IMR-90 (cell line): ENCODE results near the gene PPP1R14C. TPM values are rescaled to one million over a fixed set of nuclear protein-coding genes. Genes with fewer than 3 reads are reported as not detected.

Experiments used
- ATAC-seq: fragments of 200-7000 bp; cut with Tn5 transposase; 2 replicates; pipeline ENCODE4 v1.9.1; 2020; ENCODE audit warnings: low read depth, mild to moderate bottlenecking, moderate library complexity
- BruUV-seq: library from RNA; stranded (reverse); fragments of 400-500 nt; replicated peaks from 2 replicates; lab custom pipeline; 2021; lab: Mats Ljungman, UMichigan
- CTCF ChIA-PET: fragments of 300-600 bp; formaldehyde crosslinking; extraction: SDS; loops from one replicate; lab custom pipeline; 2021; ENCODE audit warnings: antibody characterized with exemption; lab: Yijun Ruan, JAX
- POLR2A ChIA-PET: fragments of 300-600 bp; sonication (Branson Sonifier 250); formaldehyde crosslinking; loops from one replicate; lab custom pipeline; 2022; ENCODE audit warnings: antibody characterized with exemption; ENCODE audit not compliant: unreplicated experiment; lab: Charles Lee
- DNase-seq: peaks from one replicate; pipeline ENCODE4 v3.0.0; 2013
- H2AFZ ChIP-seq: replicated peaks from 2 replicates; pipeline ENCODE3; 2013; ENCODE audit warnings: low read length, mild to moderate bottlenecking; ENCODE audit not compliant: poor library complexity
- H2AK5ac ChIP-seq: 2 replicates; pipeline ENCODE4 v1.6.1; 2013; ENCODE audit warnings: low read depth, low read length, inconsistent platforms
- H2AK9ac ChIP-seq: replicated peaks from 2 replicates; pipeline ENCODE3; 2013; ENCODE audit warnings: mild to moderate bottlenecking, low read depth, low read length, moderate library complexity; ENCODE audit not compliant: poor library complexity
- H2BK120ac ChIP-seq: 2 replicates; pipeline ENCODE4 v1.6.1; 2013; ENCODE audit warnings: low read depth, low read length, inconsistent platforms
- H2BK15ac ChIP-seq: 3 replicates; pipeline ENCODE4 v1.6.1; 2013; ENCODE audit warnings: low read depth, low read length, inconsistent platforms
- H2BK20ac ChIP-seq: 2 replicates; pipeline ENCODE4 v1.6.1; 2013; ENCODE audit warnings: low read depth, mild to moderate bottlenecking, inconsistent platforms, low read length, moderate library complexity
- H2BK5ac ChIP-seq: 2 replicates; pipeline ENCODE4 v1.6.1; 2013; ENCODE audit warnings: mild to moderate bottlenecking, low read depth, low read length, inconsistent platforms; ENCODE audit not compliant: poor library complexity, severe bottlenecking
- H3K14ac ChIP-seq: replicated peaks from 2 replicates; pipeline ENCODE4 v1.6.1; 2013; ENCODE audit warnings: low read depth, low read length, inconsistent platforms
- H3K18ac ChIP-seq: 2 replicates; pipeline ENCODE4 v1.6.1; 2013; ENCODE audit warnings: low read depth, low read length, control low read depth
- H3K23ac ChIP-seq: 2 replicates; pipeline ENCODE4 v1.6.1; 2013; ENCODE audit warnings: low read depth, low read length, inconsistent platforms
- H3K27ac ChIP-seq: 2 replicates; pipeline ENCODE4 v1.5.1; 2013; ENCODE audit warnings: mild to moderate bottlenecking, control low read depth, low read length; ENCODE audit not compliant: insufficient read depth
- H3K27me3 ChIP-seq: 2 replicates; pipeline ENCODE4 v1.6.1; 2013; ENCODE audit warnings: low read length; ENCODE audit not compliant: control insufficient read depth, insufficient read depth
- H3K36me3 ChIP-seq: 2 replicates; pipeline ENCODE4 v1.6.1; 2013; ENCODE audit warnings: low read length, mixed read lengths; ENCODE audit not compliant: control insufficient read depth, insufficient read depth
- H3K4ac ChIP-seq: 2 replicates; pipeline ENCODE4 v1.6.1; 2013; ENCODE audit warnings: low read depth, low read length, inconsistent platforms
- H3K4me1 ChIP-seq: 2 replicates; pipeline ENCODE4 v1.6.1; 2013; ENCODE audit warnings: low read length, mixed read lengths; ENCODE audit not compliant: control insufficient read depth, insufficient read depth
- H3K4me2 ChIP-seq: 2 replicates; pipeline ENCODE4 v1.6.1; 2013; ENCODE audit warnings: low read depth, mild to moderate bottlenecking, control low read depth, low read length, moderate library complexity
- H3K4me3 ChIP-seq: 2 replicates; pipeline ENCODE4 v1.5.1; 2013; ENCODE audit warnings: low read depth, mild to moderate bottlenecking, control low read depth, low read length, moderate library complexity; ENCODE audit not compliant: insufficient read depth
- H3K56ac ChIP-seq: 2 replicates; pipeline ENCODE4 v1.6.1; 2013; ENCODE audit warnings: low read length, inconsistent platforms; ENCODE audit not compliant: insufficient read depth; ENCODE audit errors: extremely low read depth
- H3K79me1 ChIP-seq, 2 experiments: 2 replicates each; pipeline ENCODE4 v1.6.1; 2013; ENCODE audit warnings: low read length in 2 of 2, inconsistent platforms in 1 of 2, low read depth in 1 of 2
- H3K9ac ChIP-seq: 2 replicates; pipeline ENCODE4 v1.6.1; 2013; ENCODE audit warnings: low read depth, low read length, control low read depth
- H3K9me1 ChIP-seq: 2 replicates; pipeline ENCODE4 v1.6.1; 2013; ENCODE audit warnings: low read length, inconsistent platforms; ENCODE audit not compliant: insufficient read depth
- H3K9me3 ChIP-seq: 2 replicates; pipeline ENCODE4 v1.6.1; 2013; ENCODE audit warnings: low read length; ENCODE audit not compliant: control insufficient read depth, insufficient read depth
- H4K20me1 ChIP-seq: 2 replicates; pipeline ENCODE4 v1.6.1; 2013; ENCODE audit warnings: low read length, inconsistent platforms; ENCODE audit not compliant: insufficient read depth
- H4K5ac ChIP-seq: 2 replicates; pipeline ENCODE4 v1.6.1; 2013; ENCODE audit warnings: mild to moderate bottlenecking, low read depth, low read length, control low read depth
- H4K8ac ChIP-seq, 2 experiments: 2 replicates each; pipeline ENCODE4 v1.6.1; 2013; ENCODE audit warnings: low read depth in 2 of 2, low read length in 2 of 2, control low read depth in 1 of 2, inconsistent platforms in 1 of 2
- H4K91ac ChIP-seq: 2 replicates; pipeline ENCODE4 v1.6.1; 2013; ENCODE audit warnings: low read depth, low read length, inconsistent platforms; ENCODE audit not compliant: insufficient read depth
- BHLHE40 ChIP-seq: fragments of 150-350 bp; IDR thresholded peaks from 2 replicates; pipeline ENCODE4 v1.6.1; 2016; ENCODE audit warnings: mild to moderate bottlenecking, low read depth, low read length
- CEBPB ChIP-seq: IDR thresholded peaks from 2 replicates; pipeline ENCODE4 v1.6.1; 2012; ENCODE audit warnings: low read depth, low read length, improper control_type of control experiment
- CHD1 ChIP-seq: IDR thresholded peaks from 2 replicates; pipeline ENCODE4 v1.6.1; 2012; ENCODE audit warnings: low read depth, low read length, improper control_type of control experiment
- FOS ChIP-seq: fragments of 150-350 bp; IDR thresholded peaks from 2 replicates; pipeline ENCODE4 v1.6.1; 2016; ENCODE audit warnings: low read depth, low read length
- MAFK ChIP-seq: IDR thresholded peaks from 2 replicates; pipeline ENCODE4 v1.6.1; 2012; ENCODE audit warnings: low read depth, low read length, improper control_type of control experiment
- MAZ ChIP-seq: IDR thresholded peaks from 2 replicates; pipeline ENCODE4 v1.6.1; 2012; ENCODE audit warnings: low read depth, mild to moderate bottlenecking, low read length, improper control_type of control experiment, moderate library complexity, borderline replicate concordance
- MXI1 ChIP-seq: IDR thresholded peaks from 2 replicates; pipeline ENCODE4 v1.6.1; 2012; ENCODE audit warnings: low read depth, mild to moderate bottlenecking, low read length, moderate library complexity, borderline replicate concordance
- NFE2L2 ChIP-seq: fragments of 150-350 bp; IDR thresholded peaks from 2 replicates; pipeline ENCODE4 v1.6.1; 2016; ENCODE audit warnings: low read depth, mild to moderate bottlenecking, low read length
- POLR2A ChIP-seq: IDR thresholded peaks from 2 replicates; pipeline ENCODE4 v1.6.1; 2012; ENCODE audit warnings: mild to moderate bottlenecking, low read depth, low read length
- RAD21 ChIP-seq: IDR thresholded peaks from 2 replicates; pipeline ENCODE4 v1.6.1; 2012; ENCODE audit warnings: low read length, improper control_type of control experiment
- RCOR1 ChIP-seq: IDR thresholded peaks from 2 replicates; pipeline ENCODE4 v1.6.1; 2012; ENCODE audit warnings: mild to moderate bottlenecking, low read length, improper control_type of control experiment; ENCODE audit not compliant: insufficient replicate concordance
- RFX5 ChIP-seq: IDR thresholded peaks from 2 replicates; pipeline ENCODE4 v1.8.0; 2012; ENCODE audit warnings: low read depth, mild to moderate bottlenecking, low read length, moderate library complexity
- SMC3 ChIP-seq: fragments of 150-350 bp; IDR thresholded peaks from 2 replicates; pipeline ENCODE4 v1.6.1; 2016; ENCODE audit warnings: low read depth, mild to moderate bottlenecking, antibody characterized with exemption, low read length, moderate library complexity
- WGBS, 2 experiments: methylation state at CpG; one replicate each; pipeline versions ENCODE4 v1.1.5 to v1.1.7; 2013; ENCODE audit warnings: missing lambda C conversion rate in 2 of 2; ENCODE audit not compliant: insufficient read length in 1 of 2; ENCODE audit errors: extremely low coverage in 2 of 2; 5-methylcytosine and 5-hydroxymethylcytosine counted together
- dilution Hi-C: fragments of 300-500 bp; cut with HindIII; formaldehyde crosslinking; loops from one replicate; pipeline ENCODE4 v1.14.3; 2018; ENCODE audit warnings: low sequenced_read_pairs; ENCODE audit not compliant: unreplicated experiment
- in situ Hi-C: fragments of 300-500 bp; cut with MboI; formaldehyde crosslinking; loops from 3 replicates; pipeline ENCODE4 v1.14.3; 2019; ENCODE audit warnings: low sequenced_read_pairs, inconsistent platforms, mixed read lengths
- intact Hi-C: fragments of 100-400 bp; cut with micrococcal nuclease; formaldehyde crosslinking; loops from 2 replicates; pipeline ENCODE4 v1.10.0; 2022
- polyA plus RNA-seq, 3 experiments: library from polyadenylated mRNA; depleted of rRNA; stranded (reverse); fragments of >200 nt; gene quantifications; 2 replicates each; pipeline ENCODE4 v1.2.3, GENCODE V29; 2012; ENCODE audit warnings: low replicate concordance in 1 of 3
- total RNA-seq: library from RNA; depleted of rRNA; stranded (reverse); fragments of >200 nt; gene quantifications from 2 replicates; pipeline ENCODE4 v1.2.3, GENCODE V29; 2012
- TF ChIP-seq, protein P1 (sequence below): fragments of 150-350 bp; IDR thresholded peaks from 2 replicates; pipeline ENCODE4 v1.6.1; 2016; ENCODE audit warnings: low read depth, mild to moderate bottlenecking, low read length, moderate library complexity, borderline replicate concordance
- TF ChIP-seq, protein P2 (sequence below): conservative IDR thresholded peaks from 2 replicates; pipeline ENCODE4 v1.5.1; 2012; ENCODE audit warnings: mild to moderate bottlenecking, low read depth, low read length, improper control_type of control experiment
- TF ChIP-seq, protein P3 (sequence below): fragments of 150-350 bp; IDR thresholded peaks from 2 replicates; pipeline ENCODE4 v1.6.1; 2017; ENCODE audit warnings: mild to moderate bottlenecking, antibody characterized with exemption, low read length, low read depth

The PPP1R14C gene
- total and polyA plus RNA-seq, 2 of the 4 experiments (the other 2 are of a cell fraction), result not detected

DNA sequence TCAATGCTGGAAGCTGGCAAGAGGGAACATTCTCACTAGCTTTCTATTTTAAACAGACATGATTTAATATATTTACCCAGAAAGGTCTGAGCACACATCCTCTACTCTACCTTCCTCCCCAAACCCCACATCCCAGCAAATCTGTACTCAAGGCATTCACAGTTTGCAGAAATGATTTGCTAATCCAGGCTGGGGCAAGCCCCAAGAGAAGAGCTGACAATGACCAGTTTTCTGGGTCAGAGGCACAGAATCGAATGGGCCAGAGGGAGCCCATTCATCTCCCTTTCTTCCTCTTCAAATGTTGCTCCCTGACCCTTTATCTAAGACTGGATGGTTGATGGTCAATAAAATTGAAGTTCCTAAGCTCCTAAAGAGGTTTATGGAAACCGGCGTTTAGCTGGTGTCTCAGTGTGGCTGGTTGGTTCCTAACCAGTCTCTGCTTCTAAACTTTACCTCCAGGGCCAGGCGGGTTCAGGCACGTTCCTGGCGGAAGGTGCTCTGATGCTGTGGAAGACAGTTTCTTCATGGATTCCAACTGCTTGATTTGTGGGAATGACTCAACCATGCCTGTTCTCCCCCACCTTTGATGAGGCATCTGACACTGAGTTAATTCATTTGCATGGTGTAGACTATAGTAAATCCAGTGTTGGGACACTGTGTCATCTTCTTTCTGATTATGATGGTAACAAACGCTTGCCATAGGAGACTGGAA is 129.6 kb downstream of the PPP1R14C start:
- no peak overlapping the region for H4K91ac ChIP-seq
- ATAC-seq, result no peak
- dilution Hi-C loops, result no loop called here

More for the DNA sequence above, 129.6 kb downstream of the PPP1R14C start:
- no peak for DNase-seq
- Histone ChIP-seq H3K4me3 (no peak overlapping the region), H3K9ac (no peak overlapping the region), H3K56ac (no peak overlapping the region), H3K36me3 (no peaks in the 10 kb centered on the region), H2BK15ac (no peak overlapping the region), H3K9me3 (no peaks in the 10 kb centered on the region), H3K4ac (no peak overlapping the region), H2AK5ac (no peak overlapping the region), H3K23ac (no peak overlapping the region), H4K5ac (no peak overlapping the region), H2BK120ac (no peak overlapping the region), H3K4me2 (no peak overlapping the region), H3K27ac (no peak overlapping the region), H2AFZ (no peak overlapping the region), H3K9me1 (peaks cover 10% of the 10 kb centered on the region; the same call in 1 of the 2 replicates), H2BK5ac (no peak overlapping the region), H3K14ac (no peak overlapping the region), H3K27me3 (no peaks in the 10 kb centered on the region; the same call in 1 of the 2 replicates), H2BK20ac (no peak overlapping the region), H3K18ac (no peak overlapping the region), H2AK9ac (no peak overlapping the region), H4K8ac (no peak overlapping the region), H4K20me1 (no peaks in the 10 kb centered on the region), H3K79me1 (no peaks in the 10 kb centered on the region), H3K4me1 (peaks cover 9% of the 10 kb centered on the region)
- WGBS, 2 experiments, result no CpG with 5 or more reads among the region's 7 CpGs
- in situ Hi-C loops, result no loop called here
- POLR2A ChIA-PET, result no interaction called here
- TF ChIP-seq POLR2A (no peak), FOS (no peak), SMC3 (no peak), RAD21 (no peak), CEBPB (no peak), RFX5 (no peak), CHD1 (no peak), NFE2L2 (no peak), RCOR1 (no peak), MXI1 (no peak), BHLHE40 (no peak), MAFK (no peak), MAZ (no peak)
- TF ChIP-seq, protein P1, sequence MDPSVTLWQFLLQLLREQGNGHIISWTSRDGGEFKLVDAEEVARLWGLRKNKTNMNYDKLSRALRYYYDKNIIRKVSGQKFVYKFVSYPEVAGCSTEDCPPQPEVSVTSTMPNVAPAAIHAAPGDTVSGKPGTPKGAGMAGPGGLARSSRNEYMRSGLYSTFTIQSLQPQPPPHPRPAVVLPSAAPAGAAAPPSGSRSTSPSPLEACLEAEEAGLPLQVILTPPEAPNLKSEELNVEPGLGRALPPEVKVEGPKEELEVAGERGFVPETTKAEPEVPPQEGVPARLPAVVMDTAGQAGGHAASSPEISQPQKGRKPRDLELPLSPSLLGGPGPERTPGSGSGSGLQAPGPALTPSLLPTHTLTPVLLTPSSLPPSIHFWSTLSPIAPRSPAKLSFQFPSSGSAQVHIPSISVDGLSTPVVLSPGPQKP, result no peak
- TF ChIP-seq, protein P2, sequence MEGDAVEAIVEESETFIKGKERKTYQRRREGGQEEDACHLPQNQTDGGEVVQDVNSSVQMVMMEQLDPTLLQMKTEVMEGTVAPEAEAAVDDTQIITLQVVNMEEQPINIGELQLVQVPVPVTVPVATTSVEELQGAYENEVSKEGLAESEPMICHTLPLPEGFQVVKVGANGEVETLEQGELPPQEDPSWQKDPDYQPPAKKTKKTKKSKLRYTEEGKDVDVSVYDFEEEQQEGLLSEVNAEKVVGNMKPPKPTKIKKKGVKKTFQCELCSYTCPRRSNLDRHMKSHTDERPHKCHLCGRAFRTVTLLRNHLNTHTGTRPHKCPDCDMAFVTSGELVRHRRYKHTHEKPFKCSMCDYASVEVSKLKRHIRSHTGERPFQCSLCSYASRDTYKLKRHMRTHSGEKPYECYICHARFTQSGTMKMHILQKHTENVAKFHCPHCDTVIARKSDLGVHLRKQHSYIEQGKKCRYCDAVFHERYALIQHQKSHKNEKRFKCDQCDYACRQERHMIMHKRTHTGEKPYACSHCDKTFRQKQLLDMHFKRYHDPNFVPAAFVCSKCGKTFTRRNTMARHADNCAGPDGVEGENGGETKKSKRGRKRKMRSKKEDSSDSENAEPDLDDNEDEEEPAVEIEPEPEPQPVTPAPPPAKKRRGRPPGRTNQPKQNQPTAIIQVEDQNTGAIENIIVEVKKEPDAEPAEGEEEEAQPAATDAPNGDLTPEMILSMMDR, result no peak
- TF ChIP-seq, protein P3, sequence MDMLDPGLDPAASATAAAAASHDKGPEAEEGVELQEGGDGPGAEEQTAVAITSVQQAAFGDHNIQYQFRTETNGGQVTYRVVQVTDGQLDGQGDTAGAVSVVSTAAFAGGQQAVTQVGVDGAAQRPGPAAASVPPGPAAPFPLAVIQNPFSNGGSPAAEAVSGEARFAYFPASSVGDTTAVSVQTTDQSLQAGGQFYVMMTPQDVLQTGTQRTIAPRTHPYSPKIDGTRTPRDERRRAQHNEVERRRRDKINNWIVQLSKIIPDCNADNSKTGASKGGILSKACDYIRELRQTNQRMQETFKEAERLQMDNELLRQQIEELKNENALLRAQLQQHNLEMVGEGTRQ, result no peak
- intact Hi-C loops, result no loop called here
- CTCF ChIA-PET, result no interaction called here
- BruUV-seq, result no TSS peak
